Brain microvascular endothelial cell (primary cell): Measurements from ENCODE around the gene MUC6.

Experiments
- DNase-seq: peaks from one replicate; pipeline ENCODE4 v3.0.0-alpha.2; 2020
- H3K27ac ChIP-seq: fragments of 250-450 bp; sonication (Bioruptor Pico); 2 replicates; pipeline ENCODE4 v1.5.1; 2020; ENCODE audit warnings: mild to moderate bottlenecking, moderate library complexity
- H3K27me3 ChIP-seq: fragments of 250-450 bp; sonication (Bioruptor Pico); replicated peaks from 2 replicates; pipeline ENCODE4 v1.5.1; 2020; ENCODE audit warnings: mild to moderate bottlenecking
- H3K36me3 ChIP-seq: fragments of 250-450 bp; sonication (Bioruptor Pico); replicated peaks from 2 replicates; pipeline ENCODE4 v1.5.1; 2020; ENCODE audit warnings: mild to moderate bottlenecking
- H3K4me3 ChIP-seq: 2 replicates; pipeline ENCODE4 v1.5.1; 2011; ENCODE audit warnings: low read depth, mild to moderate bottlenecking, control low read depth, low read length, moderate library complexity
- CTCF ChIP-seq: IDR thresholded peaks from 2 replicates; pipeline ENCODE4 v1.5.1; 2011; ENCODE audit warnings: low read depth, mild to moderate bottlenecking, moderate library complexity, low read length, control low read depth, inconsistent platforms; ENCODE audit errors: missing control alignments
- in situ Hi-C: cut with HindIII; loops from 2 replicates; pipeline ENCODE4 v1.10.0; 2017; ENCODE audit warnings: low sequenced_read_pairs, low pct_ligation_motif_present

MUC6 gene

GRCh38 chr11:1003159-1003558 is 33.4 kb downstream of the MUC6 start:
- Histone ChIP-seq H3K4me3 (no peak overlapping the region), H3K36me3 (peaks cover 36% of the 10 kb centered on the region), H3K27ac (no peak overlapping the region), H3K27me3 (no peaks in the 10 kb centered on the region)
- no peak for DNase-seq
- in situ Hi-C loops = no loop called here
- no peak for TF ChIP-seq CTCF

GRCh38 chr11:1002406-1002984 is 34.0 kb downstream of the MUC6 start:
- H3K27ac ChIP-seq = no peak overlapping the region
- in situ Hi-C loops = no loop called here
- no peak for TF ChIP-seq CTCF
- H3K27me3 ChIP-seq = no peaks in the 10 kb centered on the region
- DNase-seq = no peak
- H3K36me3 ChIP-seq = peaks cover 37% of the 10 kb centered on the region
- H3K4me3 ChIP-seq = no peak overlapping the region

- in situ Hi-C loops = no loop called here
- no peak for TF ChIP-seq CTCF
- Histone ChIP-seq H3K4me3 (no peak overlapping the region), H3K36me3 (peaks cover 35% of the 10 kb centered on the region), H3K27ac (no peak overlapping the region), H3K27me3 (no peaks in the 10 kb centered on the region)
- no peak for DNase-seq
These were observed 34.7 kb downstream of the MUC6 start for GRCh38 chr11:1001617-1002405.

GRCh38 chr11:1000357-1001278 is 35.9 kb downstream of the MUC6 start:
- Histone ChIP-seq H3K4me3 (no peak overlapping the region), H3K27ac (no peak overlapping the region), H3K36me3 (peaks cover 32% of the 10 kb centered on the region), H3K27me3 (no peaks in the 10 kb centered on the region)
- no peak for DNase-seq
- no peak for TF ChIP-seq CTCF
- in situ Hi-C loops = no loop called here

- TF ChIP-seq CTCF = no peak
- no peak for DNase-seq
- H3K36me3 ChIP-seq = peaks cover 27% of the 10 kb centered on the region
- H3K27me3 ChIP-seq = no peaks in the 10 kb centered on the region
- in situ Hi-C loops = no loop called here
- no peak overlapping the region for H3K27ac ChIP-seq
- H3K4me3 ChIP-seq = no peak overlapping the region
These were observed 37.5 kb downstream of the MUC6 start for GRCh38 chr11:999009-999408.
